ENCODE measurements around the gene MROH2B.

MROH2B gene

DNA sequence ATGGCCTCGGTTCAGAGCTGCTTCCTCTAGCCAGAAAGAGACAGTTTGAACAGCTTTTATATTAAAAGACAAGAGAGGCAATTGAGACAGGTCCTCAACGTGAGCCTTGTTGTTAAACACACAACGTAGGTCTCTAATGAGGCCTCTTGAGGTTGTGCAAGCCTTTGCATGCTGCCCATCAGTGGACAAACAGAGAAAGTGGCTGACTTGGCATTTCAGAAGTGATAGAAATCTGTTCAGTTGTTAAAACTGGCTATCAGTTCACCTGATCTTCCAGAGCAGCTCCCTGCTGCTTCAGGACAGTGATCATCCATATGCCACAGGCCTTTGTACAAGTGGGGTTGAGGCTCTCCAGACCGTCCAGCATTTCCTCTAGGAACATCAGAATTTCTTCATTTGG is 58.8 kb downstream of the MROH2B start:
- no peak for TF ChIP-seq CTCF (conservative IDR thresholded peaks at IDR 0.05)
- no peak overlapping the region for H3K27ac ChIP-seq

DNA sequence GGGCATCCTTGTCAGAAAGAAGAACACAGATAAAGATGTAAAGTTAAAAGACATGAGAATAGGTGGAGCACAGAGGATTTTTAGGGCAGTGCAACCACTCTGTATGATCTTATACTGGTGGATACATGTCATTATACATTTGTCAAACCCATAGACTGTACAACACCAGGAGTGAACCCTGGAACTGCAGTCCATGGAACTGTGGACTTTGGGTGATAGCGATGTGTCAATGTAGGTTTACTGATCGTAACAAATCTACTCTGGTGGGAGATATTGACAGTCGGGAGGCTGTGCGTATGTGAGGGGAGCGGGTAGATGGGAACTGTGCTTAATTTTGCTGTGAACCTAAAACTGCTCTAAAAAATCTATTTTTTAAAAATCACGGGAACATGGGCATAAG is 60.6 kb downstream of the MROH2B start:
- no peak for TF ChIP-seq CTCF (conservative IDR thresholded peaks at IDR 0.05)
- H3K27ac ChIP-seq, result no peak overlapping the region

GRCh38 chr5:41009232-41009631 is 61.9 kb downstream of the MROH2B start:
- no peak for TF ChIP-seq CTCF (conservative IDR thresholded peaks at IDR 0.05)
- no peak overlapping the region for H3K27ac ChIP-seq

DNA sequence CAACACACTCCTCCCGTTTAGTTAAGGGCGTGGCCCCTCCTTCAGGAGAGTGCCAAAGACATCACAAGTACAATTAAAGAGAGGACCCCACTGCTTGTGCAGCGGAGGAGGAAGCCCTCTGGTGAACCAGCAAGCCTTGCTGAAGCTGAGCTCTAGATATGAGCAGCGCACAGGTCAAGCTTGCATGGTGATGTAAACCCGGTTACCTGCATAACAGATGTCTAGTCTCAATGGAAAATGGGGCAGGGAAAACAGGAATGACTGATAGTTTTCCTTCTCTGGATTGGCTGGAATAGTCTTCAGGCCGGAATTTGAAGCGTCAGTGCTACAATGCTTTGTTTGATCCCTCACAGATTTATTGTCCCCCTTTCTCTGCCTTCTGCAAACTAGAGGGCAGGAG is 66.2 kb downstream of the MROH2B start:
- no peak for TF ChIP-seq CTCF (conservative IDR thresholded peaks at IDR 0.05)
- no peak overlapping the region for H3K27ac ChIP-seq

GRCh38 chr5:41003670-41004376 is 67.3 kb downstream of the MROH2B start:
- no peak overlapping the region for H3K27ac ChIP-seq

GRCh38 chr5:40999966-41000365 is 71.2 kb downstream of the MROH2B start:
- no peak for TF ChIP-seq CTCF (conservative IDR thresholded peaks at IDR 0.05)

More at GRCh38 chr5:41003670-41004376, 67.3 kb downstream of the MROH2B start:
- no peak for TF ChIP-seq CTCF (conservative IDR thresholded peaks at IDR 0.05)

GRCh38 chr5:40999142-40999541 is 72.0 kb downstream of the MROH2B start:
- no peak for TF ChIP-seq CTCF (conservative IDR thresholded peaks at IDR 0.05)
- H3K27ac ChIP-seq, result no peak overlapping the region

More at GRCh38 chr5:40999966-41000365, 71.2 kb downstream of the MROH2B start:
- no peak overlapping the region for H3K27ac ChIP-seq
